ENCODE results near the gene DERA.

DNA sequence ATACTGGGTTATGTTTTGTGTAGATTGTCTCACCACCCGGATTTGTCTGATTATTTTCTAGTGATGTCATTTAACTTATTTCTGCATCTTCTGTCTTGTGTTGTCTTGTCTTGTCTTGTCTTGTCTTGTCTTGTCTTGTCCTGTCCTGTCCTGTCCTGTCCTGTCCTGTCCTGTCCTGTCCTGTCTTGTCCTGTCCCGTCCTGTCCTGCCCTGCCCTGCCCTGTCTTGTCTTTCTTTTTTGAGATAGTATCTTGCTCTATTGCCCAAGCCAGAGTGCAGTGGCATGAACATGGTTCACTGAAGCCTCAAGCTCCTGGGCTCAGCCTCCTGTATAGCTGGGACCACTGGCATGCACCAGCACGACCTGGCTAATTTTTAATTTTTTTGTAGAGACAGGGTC, 25.6 kb downstream of the DERA start:
- TF ChIP-seq, protein P1, sequence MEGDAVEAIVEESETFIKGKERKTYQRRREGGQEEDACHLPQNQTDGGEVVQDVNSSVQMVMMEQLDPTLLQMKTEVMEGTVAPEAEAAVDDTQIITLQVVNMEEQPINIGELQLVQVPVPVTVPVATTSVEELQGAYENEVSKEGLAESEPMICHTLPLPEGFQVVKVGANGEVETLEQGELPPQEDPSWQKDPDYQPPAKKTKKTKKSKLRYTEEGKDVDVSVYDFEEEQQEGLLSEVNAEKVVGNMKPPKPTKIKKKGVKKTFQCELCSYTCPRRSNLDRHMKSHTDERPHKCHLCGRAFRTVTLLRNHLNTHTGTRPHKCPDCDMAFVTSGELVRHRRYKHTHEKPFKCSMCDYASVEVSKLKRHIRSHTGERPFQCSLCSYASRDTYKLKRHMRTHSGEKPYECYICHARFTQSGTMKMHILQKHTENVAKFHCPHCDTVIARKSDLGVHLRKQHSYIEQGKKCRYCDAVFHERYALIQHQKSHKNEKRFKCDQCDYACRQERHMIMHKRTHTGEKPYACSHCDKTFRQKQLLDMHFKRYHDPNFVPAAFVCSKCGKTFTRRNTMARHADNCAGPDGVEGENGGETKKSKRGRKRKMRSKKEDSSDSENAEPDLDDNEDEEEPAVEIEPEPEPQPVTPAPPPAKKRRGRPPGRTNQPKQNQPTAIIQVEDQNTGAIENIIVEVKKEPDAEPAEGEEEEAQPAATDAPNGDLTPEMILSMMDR (IDR thresholded peaks at IDR 0.05): no peak
- TF ChIP-seq POLR2AphosphoS5 (IDR thresholded peaks at IDR 0.05; ENCODE audit: insufficient read depth in 1 of 2, low read depth in 1 of 2): no peak

Data from vagina (tissue), 2 donors.